ENCODE measurements around the gene UFC1. TPM values are rescaled to one million over a fixed set of nuclear protein-coding genes. Genes with fewer than 3 reads are reported as not detected.

Gene UFC1
- total and polyA plus RNA-seq, 5 donors from 2014 or later: 115 to 188 (median 162) TPM

GRCh38 chr1:161196521-161197451 is 43.0 kb downstream of the UFC1 start:
- peaks cover 7 to 59% (median 33%) of the 10 kb centered on the region in 4 donors for H3K4me1 Mint-ChIP-seq
- peak overlapping the region in 1 of 4 donors; percentile 25 for H3K4me3 Mint-ChIP-seq
- H3K27me3 ChIP-seq (ENCODE audit: control insufficient read depth, insufficient read depth, low read length): no peaks in the 10 kb centered on the region
- peak overlapping the region in 2 of 3 donors; percentile 46 to 48 for H3K27ac Mint-ChIP-seq
- ATAC-seq (ENCODE audit: low read depth in 2 of 2) (no peak), DNase-seq (no peak)
- no peaks in the 10 kb centered on the region for H3K27me3 Mint-ChIP-seq
- no peaks in the 10 kb centered on the region for H3K9me3 ChIP-seq (ENCODE audit: control insufficient read depth in 2 of 2, low read length in 2 of 2)
- peaks cover 3% of the 10 kb centered on the region for H3K36me3 Mint-ChIP-seq
- no peak overlapping the region for H3K27ac ChIP-seq (ENCODE audit: insufficient read depth, low read length, poor library complexity, severe bottlenecking)
- no peaks in the 10 kb centered on the region for H3K36me3 ChIP-seq (ENCODE audit: control insufficient read depth, insufficient read depth, low read length)
- H3K9me3 Mint-ChIP-seq: no peaks in the 10 kb centered on the region
- H3K4me1 ChIP-seq (ENCODE audit: control insufficient read depth, insufficient read depth, low read length, poor library complexity, severe bottlenecking): peaks cover 35% of the 10 kb centered on the region
- H3K4me3 ChIP-seq (ENCODE audit: low read depth, low read length): no peak overlapping the region

- H3K36me3 ChIP-seq (ENCODE audit: control insufficient read depth, insufficient read depth, low read length): no peaks in the 10 kb centered on the region
- H3K27ac ChIP-seq (ENCODE audit: insufficient read depth, low read length, poor library complexity, severe bottlenecking): no peak overlapping the region
- Mint-ChIP-seq H3K36me3 (peaks cover 4% of the 10 kb centered on the region), H3K9me3 (no peaks in the 10 kb centered on the region), H3K27me3 (no peaks in the 10 kb centered on the region), H3K4me3 (no peak overlapping the region), H3K27ac (peak overlapping the region in 2 of 3 donors; percentile 46 to 69), H3K4me1 (peaks cover 9 to 58% (median 32%) of the 10 kb centered on the region in 4 donors)
- ATAC-seq (ENCODE audit: low read depth in 2 of 2) (no peak), DNase-seq (no peak)
- no peak overlapping the region for H3K4me3 ChIP-seq (ENCODE audit: low read depth, low read length)
- peaks cover 35% of the 10 kb centered on the region for H3K4me1 ChIP-seq (ENCODE audit: control insufficient read depth, insufficient read depth, low read length, poor library complexity, severe bottlenecking)
- H3K27me3 ChIP-seq (ENCODE audit: control insufficient read depth, insufficient read depth, low read length): no peaks in the 10 kb centered on the region
- no peaks in the 10 kb centered on the region for H3K9me3 ChIP-seq (ENCODE audit: control insufficient read depth in 2 of 2, low read length in 2 of 2)
These were observed 43.9 kb downstream of the UFC1 start for GRCh38 chr1:161197560-161198193.

DNA sequence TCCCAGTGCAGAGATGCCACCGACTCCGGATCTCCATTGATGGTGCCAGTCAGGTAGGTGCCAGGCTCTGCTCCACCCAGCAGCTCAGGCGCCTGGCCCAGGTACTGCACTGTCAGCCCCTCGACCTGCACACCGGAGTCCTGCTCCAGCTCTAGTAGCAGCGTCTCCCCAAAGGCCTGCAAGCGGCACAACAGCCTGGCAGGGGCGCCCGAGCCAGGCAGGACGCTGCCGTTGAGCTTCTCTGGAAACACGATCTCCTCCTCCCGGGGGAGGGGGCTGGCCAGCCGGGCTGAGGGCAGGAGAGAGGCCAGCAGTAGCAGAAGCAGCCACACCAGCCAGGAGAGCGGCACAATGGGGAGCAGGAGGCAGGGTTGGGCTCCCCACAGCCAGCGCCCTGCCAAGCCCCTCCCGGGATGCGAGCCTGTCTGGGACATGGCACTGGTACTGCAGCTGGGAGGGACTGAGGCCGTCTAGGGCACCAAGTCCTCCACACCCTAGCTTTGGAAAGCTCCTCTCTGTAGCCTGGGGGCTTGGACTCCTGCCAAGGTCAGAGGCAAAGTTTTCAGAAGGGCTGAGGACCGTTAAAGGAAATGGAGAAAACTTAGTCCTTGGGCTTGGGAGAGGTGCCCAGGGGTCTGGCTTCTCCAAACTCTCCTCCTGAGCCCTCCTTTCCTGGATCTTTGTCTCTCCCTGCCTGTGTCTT is 44.6 kb downstream of the UFC1 start:
- no peak overlapping the region for H3K27ac ChIP-seq (ENCODE audit: insufficient read depth, low read length, poor library complexity, severe bottlenecking)
- H3K36me3 ChIP-seq (ENCODE audit: control insufficient read depth, insufficient read depth, low read length): peaks cover under 1% of the 10 kb centered on the region
- H3K9me3 Mint-ChIP-seq: no peaks in the 10 kb centered on the region
- no peaks in the 10 kb centered on the region for H3K27me3 Mint-ChIP-seq
- DNase-seq: no peak
- peaks cover 3% of the 10 kb centered on the region for H3K36me3 Mint-ChIP-seq
- no peaks in the 10 kb centered on the region for H3K9me3 ChIP-seq (ENCODE audit: control insufficient read depth in 2 of 2, low read length in 2 of 2)
- no peak overlapping the region for H3K4me3 Mint-ChIP-seq
- no peak overlapping the region for H3K4me3 ChIP-seq (ENCODE audit: low read depth, low read length)
- ATAC-seq (ENCODE audit: low read depth in 2 of 2): no peak
- H3K27me3 ChIP-seq (ENCODE audit: control insufficient read depth, insufficient read depth, low read length): no peaks in the 10 kb centered on the region
- peaks cover 7 to 58% (median 29%) of the 10 kb centered on the region in 4 donors for H3K4me1 Mint-ChIP-seq
- H3K4me1 ChIP-seq (ENCODE audit: control insufficient read depth, insufficient read depth, low read length, poor library complexity, severe bottlenecking): peaks cover 38% of the 10 kb centered on the region
- no peak overlapping the region for H3K27ac Mint-ChIP-seq

- Histone ChIP-seq H3K9me3 (ENCODE audit: control insufficient read depth in 2 of 2, low read length in 2 of 2) (no peaks in the 10 kb centered on the region), H3K4me1 (ENCODE audit: control insufficient read depth, insufficient read depth, low read length, poor library complexity, severe bottlenecking) (peaks cover 44% of the 10 kb centered on the region), H3K4me3 (ENCODE audit: low read depth, low read length) (peak within 1 kb of the TSS; percentile 61), H3K36me3 (ENCODE audit: control insufficient read depth, insufficient read depth, low read length) (peaks cover 6% of the 10 kb centered on the region), H3K27ac (ENCODE audit: insufficient read depth, low read length, poor library complexity, severe bottlenecking) (peak within 1 kb of the TSS; percentile 90), H3K27me3 (ENCODE audit: control insufficient read depth, insufficient read depth, low read length) (no peaks in the 10 kb centered on the region)
- H3K4me1 Mint-ChIP-seq: peaks cover 9 to 64% (median 33%) of the 10 kb centered on the region in 4 donors
- peaks cover under 1% of the 10 kb centered on the region for H3K27me3 Mint-ChIP-seq
- H3K4me3 Mint-ChIP-seq: peak within 1 kb of the TSS in 3 of 4 donors; percentile 15 to 69 (median 39)
- DNase-seq (no peak), ATAC-seq (ENCODE audit: low read depth in 2 of 2) (no peak)
- H3K9me3 Mint-ChIP-seq: no peaks in the 10 kb centered on the region
- peak within 1 kb of the TSS; percentile 98 to 99 (median 99) for H3K27ac Mint-ChIP-seq
- peaks cover 4% of the 10 kb centered on the region for H3K36me3 Mint-ChIP-seq
These were observed 45.2 kb downstream of the UFC1 start, which contains the start of gene ADAMTS4 for GRCh38 chr1:161198897-161199431. TSS of gene ADAMTS4 (minus strand) at chr1:161199054. CDS start at chr1:161198627, 427 bp downstream.

DNA sequence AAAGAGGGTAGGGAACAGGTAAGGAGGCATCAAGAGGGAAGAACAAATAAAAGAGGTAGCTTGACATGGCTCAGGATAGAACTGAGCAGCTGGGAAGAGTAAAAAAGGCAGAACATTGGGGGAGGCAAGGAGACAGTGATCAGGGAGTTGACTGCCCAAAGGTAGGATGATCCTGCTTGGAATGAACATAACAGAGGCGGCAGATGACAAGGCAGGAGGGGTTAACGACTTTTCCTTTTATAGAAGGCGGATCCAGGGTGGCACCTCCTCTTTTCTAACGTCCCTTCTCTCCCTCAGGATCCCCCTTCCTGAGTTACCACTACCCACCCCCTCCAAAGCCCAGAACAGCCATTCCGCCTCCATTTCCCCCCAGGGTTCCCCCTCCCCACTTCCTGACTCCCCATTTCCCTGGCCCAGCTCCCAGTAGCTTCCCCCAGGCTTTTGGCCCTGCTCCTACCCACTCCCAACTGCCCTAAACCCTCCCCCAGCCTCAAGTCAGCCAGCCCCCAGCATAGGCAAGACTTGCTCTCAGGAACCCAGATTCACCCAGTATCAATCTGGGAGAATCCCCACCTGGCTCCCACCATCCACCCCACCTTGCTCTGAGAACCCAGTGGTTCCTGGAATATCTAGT is 45.8 kb downstream of the UFC1 start:
- Mint-ChIP-seq H3K4me1 (peaks cover 15 to 69% (median 40%) of the 10 kb centered on the region in 4 donors), H3K27ac (peak overlapping the region; percentile 98 to 99 (median 99)), H3K36me3 (peaks cover 11% of the 10 kb centered on the region), H3K4me3 (peak overlapping the region; percentile 7 to 97 (median 82)), H3K27me3 (peaks cover 4% of the 10 kb centered on the region), H3K9me3 (no peaks in the 10 kb centered on the region)
- Histone ChIP-seq H3K4me1 (ENCODE audit: control insufficient read depth, insufficient read depth, low read length, poor library complexity, severe bottlenecking) (peaks cover 47% of the 10 kb centered on the region), H3K27ac (ENCODE audit: insufficient read depth, low read length, poor library complexity, severe bottlenecking) (peak overlapping the region; percentile 90), H3K36me3 (ENCODE audit: control insufficient read depth, insufficient read depth, low read length) (peaks cover 8% of the 10 kb centered on the region), H3K9me3 (ENCODE audit: control insufficient read depth in 2 of 2, low read length in 2 of 2) (no peaks in the 10 kb centered on the region), H3K27me3 (ENCODE audit: control insufficient read depth, insufficient read depth, low read length) (no peaks in the 10 kb centered on the region), H3K4me3 (ENCODE audit: low read depth, low read length) (peak overlapping the region; percentile 61)
- ATAC-seq (ENCODE audit: low read depth in 2 of 2): no peak
- no peak for DNase-seq

DNA sequence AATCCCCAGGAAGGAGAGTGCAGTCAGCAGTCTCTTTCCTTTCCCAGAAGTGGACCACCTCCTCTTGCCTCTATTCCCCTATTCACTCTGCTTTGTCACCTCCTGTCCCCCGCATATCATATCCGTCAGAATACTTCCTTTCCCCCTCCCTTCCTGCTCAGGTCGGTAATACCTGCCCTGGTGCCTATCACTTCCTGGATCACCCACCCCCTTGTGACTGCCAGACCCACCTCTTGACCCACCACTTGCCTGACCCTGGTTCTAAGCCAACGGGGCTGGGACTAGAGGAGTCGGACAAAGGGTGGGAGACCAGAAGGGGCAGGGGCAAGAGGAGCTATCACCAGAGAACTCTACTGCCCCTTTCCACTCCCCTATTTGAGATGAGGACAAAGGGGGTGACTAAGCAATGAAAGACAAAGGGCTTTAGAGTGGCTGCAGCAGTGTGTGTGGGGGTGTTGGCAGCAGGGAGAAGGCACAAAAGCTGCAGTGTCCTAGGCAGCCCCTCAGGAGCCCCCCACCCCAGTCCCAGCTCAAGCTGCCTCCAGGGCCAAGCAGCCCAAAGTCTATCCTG is 46.7 kb downstream of the UFC1 start:
- Mint-ChIP-seq H3K9me3 (no peaks in the 10 kb centered on the region), H3K27ac (peak overlapping the region; percentile 98 to 99 (median 99)), H3K27me3 (peaks cover 4% of the 10 kb centered on the region), H3K4me1 (peaks cover 20 to 67% (median 44%) of the 10 kb centered on the region in 4 donors), H3K36me3 (peaks cover 16% of the 10 kb centered on the region), H3K4me3 (peak overlapping the region; percentile 85 to 98 (median 96))
- DNase-seq (peak in 2 of 3 donors; percentile 34 to 75), ATAC-seq (ENCODE audit: low read depth in 2 of 2) (no peak)
- Histone ChIP-seq H3K4me3 (ENCODE audit: low read depth, low read length) (peak overlapping the region; percentile 61), H3K4me1 (ENCODE audit: control insufficient read depth, insufficient read depth, low read length, poor library complexity, severe bottlenecking) (peaks cover 52% of the 10 kb centered on the region), H3K27ac (ENCODE audit: insufficient read depth, low read length, poor library complexity, severe bottlenecking) (peak overlapping the region; percentile 90), H3K36me3 (ENCODE audit: control insufficient read depth, insufficient read depth, low read length) (peaks cover 15% of the 10 kb centered on the region), H3K9me3 (ENCODE audit: control insufficient read depth in 2 of 2, low read length in 2 of 2) (no peaks in the 10 kb centered on the region), H3K27me3 (ENCODE audit: control insufficient read depth, insufficient read depth, low read length) (no peaks in the 10 kb centered on the region)

Measured in CD4-positive, CD25-positive, alpha-beta regulatory T cell (primary cell).